IMR-90 (cell line): Measurements from ENCODE around the gene ZMYM2. TPM values are rescaled to one million over a fixed set of nuclear protein-coding genes. Genes with fewer than 3 reads are reported as not detected.

ENCODE experiments used
- ATAC-seq: fragments of 200-7000 bp; cut with Tn5 transposase; 2 replicates; pipeline ENCODE4 v1.9.1; 2020; ENCODE audit warnings: low read depth, mild to moderate bottlenecking, moderate library complexity
- BruUV-seq: library from RNA; stranded (reverse); fragments of 400-500 nt; replicated peaks from 2 replicates; lab custom pipeline; 2021; lab: Mats Ljungman, UMichigan
- CTCF ChIA-PET: fragments of 300-600 bp; formaldehyde crosslinking; extraction: SDS; loops from one replicate; lab custom pipeline; 2021; ENCODE audit warnings: antibody characterized with exemption; lab: Yijun Ruan, JAX
- POLR2A ChIA-PET: fragments of 300-600 bp; sonication (Branson Sonifier 250); formaldehyde crosslinking; loops from one replicate; lab custom pipeline; 2022; ENCODE audit warnings: antibody characterized with exemption; ENCODE audit not compliant: unreplicated experiment; lab: Charles Lee
- DNase-seq: peaks from one replicate; pipeline ENCODE4 v3.0.0; 2013
- H2AFZ ChIP-seq: replicated peaks from 2 replicates; pipeline ENCODE3; 2013; ENCODE audit warnings: low read length, mild to moderate bottlenecking; ENCODE audit not compliant: poor library complexity
- H2AK5ac ChIP-seq: 2 replicates; pipeline ENCODE4 v1.6.1; 2013; ENCODE audit warnings: low read depth, low read length, inconsistent platforms
- H2AK9ac ChIP-seq: replicated peaks from 2 replicates; pipeline ENCODE3; 2013; ENCODE audit warnings: mild to moderate bottlenecking, low read depth, low read length, moderate library complexity; ENCODE audit not compliant: poor library complexity
- H2BK120ac ChIP-seq: 2 replicates; pipeline ENCODE4 v1.6.1; 2013; ENCODE audit warnings: low read depth, low read length, inconsistent platforms
- H2BK15ac ChIP-seq: 3 replicates; pipeline ENCODE4 v1.6.1; 2013; ENCODE audit warnings: low read depth, low read length, inconsistent platforms
- H2BK20ac ChIP-seq: 2 replicates; pipeline ENCODE4 v1.6.1; 2013; ENCODE audit warnings: low read depth, mild to moderate bottlenecking, inconsistent platforms, low read length, moderate library complexity
- H2BK5ac ChIP-seq: 2 replicates; pipeline ENCODE4 v1.6.1; 2013; ENCODE audit warnings: mild to moderate bottlenecking, low read depth, low read length, inconsistent platforms; ENCODE audit not compliant: poor library complexity, severe bottlenecking
- H3K14ac ChIP-seq: replicated peaks from 2 replicates; pipeline ENCODE4 v1.6.1; 2013; ENCODE audit warnings: low read depth, low read length, inconsistent platforms
- H3K18ac ChIP-seq: 2 replicates; pipeline ENCODE4 v1.6.1; 2013; ENCODE audit warnings: low read depth, low read length, control low read depth
- H3K23ac ChIP-seq: 2 replicates; pipeline ENCODE4 v1.6.1; 2013; ENCODE audit warnings: low read depth, low read length, inconsistent platforms
- H3K27ac ChIP-seq: 2 replicates; pipeline ENCODE4 v1.5.1; 2013; ENCODE audit warnings: mild to moderate bottlenecking, control low read depth, low read length; ENCODE audit not compliant: insufficient read depth
- H3K27me3 ChIP-seq: 2 replicates; pipeline ENCODE4 v1.6.1; 2013; ENCODE audit warnings: low read length; ENCODE audit not compliant: control insufficient read depth, insufficient read depth
- H3K36me3 ChIP-seq: 2 replicates; pipeline ENCODE4 v1.6.1; 2013; ENCODE audit warnings: low read length, mixed read lengths; ENCODE audit not compliant: control insufficient read depth, insufficient read depth
- H3K4ac ChIP-seq: 2 replicates; pipeline ENCODE4 v1.6.1; 2013; ENCODE audit warnings: low read depth, low read length, inconsistent platforms
- H3K4me1 ChIP-seq: 2 replicates; pipeline ENCODE4 v1.6.1; 2013; ENCODE audit warnings: low read length, mixed read lengths; ENCODE audit not compliant: control insufficient read depth, insufficient read depth
- H3K4me2 ChIP-seq: 2 replicates; pipeline ENCODE4 v1.6.1; 2013; ENCODE audit warnings: low read depth, mild to moderate bottlenecking, control low read depth, low read length, moderate library complexity
- H3K4me3 ChIP-seq: 2 replicates; pipeline ENCODE4 v1.5.1; 2013; ENCODE audit warnings: low read depth, mild to moderate bottlenecking, control low read depth, low read length, moderate library complexity; ENCODE audit not compliant: insufficient read depth
- H3K56ac ChIP-seq: 2 replicates; pipeline ENCODE4 v1.6.1; 2013; ENCODE audit warnings: low read length, inconsistent platforms; ENCODE audit not compliant: insufficient read depth; ENCODE audit errors: extremely low read depth
- H3K79me1 ChIP-seq, 2 experiments: 2 replicates each; pipeline ENCODE4 v1.6.1; 2013; ENCODE audit warnings: low read length in 2 of 2, inconsistent platforms in 1 of 2, low read depth in 1 of 2
- H3K9ac ChIP-seq: 2 replicates; pipeline ENCODE4 v1.6.1; 2013; ENCODE audit warnings: low read depth, low read length, control low read depth
- H3K9me1 ChIP-seq: 2 replicates; pipeline ENCODE4 v1.6.1; 2013; ENCODE audit warnings: low read length, inconsistent platforms; ENCODE audit not compliant: insufficient read depth
- H3K9me3 ChIP-seq: 2 replicates; pipeline ENCODE4 v1.6.1; 2013; ENCODE audit warnings: low read length; ENCODE audit not compliant: control insufficient read depth, insufficient read depth
- H4K20me1 ChIP-seq: 2 replicates; pipeline ENCODE4 v1.6.1; 2013; ENCODE audit warnings: low read length, inconsistent platforms; ENCODE audit not compliant: insufficient read depth
- H4K5ac ChIP-seq: 2 replicates; pipeline ENCODE4 v1.6.1; 2013; ENCODE audit warnings: mild to moderate bottlenecking, low read depth, low read length, control low read depth
- H4K8ac ChIP-seq, 2 experiments: 2 replicates each; pipeline ENCODE4 v1.6.1; 2013; ENCODE audit warnings: low read depth in 2 of 2, low read length in 2 of 2, control low read depth in 1 of 2, inconsistent platforms in 1 of 2
- H4K91ac ChIP-seq: 2 replicates; pipeline ENCODE4 v1.6.1; 2013; ENCODE audit warnings: low read depth, low read length, inconsistent platforms; ENCODE audit not compliant: insufficient read depth
- BHLHE40 ChIP-seq: fragments of 150-350 bp; IDR thresholded peaks from 2 replicates; pipeline ENCODE4 v1.6.1; 2016; ENCODE audit warnings: mild to moderate bottlenecking, low read depth, low read length
- CEBPB ChIP-seq: IDR thresholded peaks from 2 replicates; pipeline ENCODE4 v1.6.1; 2012; ENCODE audit warnings: low read depth, low read length, improper control_type of control experiment
- CHD1 ChIP-seq: IDR thresholded peaks from 2 replicates; pipeline ENCODE4 v1.6.1; 2012; ENCODE audit warnings: low read depth, low read length, improper control_type of control experiment
- FOS ChIP-seq: fragments of 150-350 bp; IDR thresholded peaks from 2 replicates; pipeline ENCODE4 v1.6.1; 2016; ENCODE audit warnings: low read depth, low read length
- MAFK ChIP-seq: IDR thresholded peaks from 2 replicates; pipeline ENCODE4 v1.6.1; 2012; ENCODE audit warnings: low read depth, low read length, improper control_type of control experiment
- MAZ ChIP-seq: IDR thresholded peaks from 2 replicates; pipeline ENCODE4 v1.6.1; 2012; ENCODE audit warnings: low read depth, mild to moderate bottlenecking, low read length, improper control_type of control experiment, moderate library complexity, borderline replicate concordance
- MXI1 ChIP-seq: IDR thresholded peaks from 2 replicates; pipeline ENCODE4 v1.6.1; 2012; ENCODE audit warnings: low read depth, mild to moderate bottlenecking, low read length, moderate library complexity, borderline replicate concordance
- NFE2L2 ChIP-seq: fragments of 150-350 bp; IDR thresholded peaks from 2 replicates; pipeline ENCODE4 v1.6.1; 2016; ENCODE audit warnings: low read depth, mild to moderate bottlenecking, low read length
- POLR2A ChIP-seq: IDR thresholded peaks from 2 replicates; pipeline ENCODE4 v1.6.1; 2012; ENCODE audit warnings: mild to moderate bottlenecking, low read depth, low read length
- RAD21 ChIP-seq: IDR thresholded peaks from 2 replicates; pipeline ENCODE4 v1.6.1; 2012; ENCODE audit warnings: low read length, improper control_type of control experiment
- RCOR1 ChIP-seq: IDR thresholded peaks from 2 replicates; pipeline ENCODE4 v1.6.1; 2012; ENCODE audit warnings: mild to moderate bottlenecking, low read length, improper control_type of control experiment; ENCODE audit not compliant: insufficient replicate concordance
- RFX5 ChIP-seq: IDR thresholded peaks from 2 replicates; pipeline ENCODE4 v1.8.0; 2012; ENCODE audit warnings: low read depth, mild to moderate bottlenecking, low read length, moderate library complexity
- SMC3 ChIP-seq: fragments of 150-350 bp; IDR thresholded peaks from 2 replicates; pipeline ENCODE4 v1.6.1; 2016; ENCODE audit warnings: low read depth, mild to moderate bottlenecking, antibody characterized with exemption, low read length, moderate library complexity
- WGBS, 2 experiments: methylation state at CpG; one replicate each; pipeline versions ENCODE4 v1.1.5 to v1.1.7; 2013; ENCODE audit warnings: missing lambda C conversion rate in 2 of 2; ENCODE audit not compliant: insufficient read length in 1 of 2; ENCODE audit errors: extremely low coverage in 2 of 2; 5-methylcytosine and 5-hydroxymethylcytosine counted together
- dilution Hi-C: fragments of 300-500 bp; cut with HindIII; formaldehyde crosslinking; loops from one replicate; pipeline ENCODE4 v1.14.3; 2018; ENCODE audit warnings: low sequenced_read_pairs; ENCODE audit not compliant: unreplicated experiment
- in situ Hi-C: fragments of 300-500 bp; cut with MboI; formaldehyde crosslinking; loops from 3 replicates; pipeline ENCODE4 v1.14.3; 2019; ENCODE audit warnings: low sequenced_read_pairs, inconsistent platforms, mixed read lengths
- intact Hi-C: fragments of 100-400 bp; cut with micrococcal nuclease; formaldehyde crosslinking; loops from 2 replicates; pipeline ENCODE4 v1.10.0; 2022
- polyA plus RNA-seq, 3 experiments: library from polyadenylated mRNA; depleted of rRNA; stranded (reverse); fragments of >200 nt; gene quantifications; 2 replicates each; pipeline ENCODE4 v1.2.3, GENCODE V29; 2012; ENCODE audit warnings: low replicate concordance in 1 of 3
- total RNA-seq: library from RNA; depleted of rRNA; stranded (reverse); fragments of >200 nt; gene quantifications from 2 replicates; pipeline ENCODE4 v1.2.3, GENCODE V29; 2012
- TF ChIP-seq, protein P1 (sequence below): fragments of 150-350 bp; IDR thresholded peaks from 2 replicates; pipeline ENCODE4 v1.6.1; 2016; ENCODE audit warnings: low read depth, mild to moderate bottlenecking, low read length, moderate library complexity, borderline replicate concordance
- TF ChIP-seq, protein P2 (sequence below): conservative IDR thresholded peaks from 2 replicates; pipeline ENCODE4 v1.5.1; 2012; ENCODE audit warnings: mild to moderate bottlenecking, low read depth, low read length, improper control_type of control experiment
- TF ChIP-seq, protein P3 (sequence below): fragments of 150-350 bp; IDR thresholded peaks from 2 replicates; pipeline ENCODE4 v1.6.1; 2017; ENCODE audit warnings: mild to moderate bottlenecking, antibody characterized with exemption, low read length, low read depth

ZMYM2 gene
- total and polyA plus RNA-seq, 2 of the 4 experiments (the other 2 are of a cell fraction): 15.7 to 51.1 TPM

DNA sequence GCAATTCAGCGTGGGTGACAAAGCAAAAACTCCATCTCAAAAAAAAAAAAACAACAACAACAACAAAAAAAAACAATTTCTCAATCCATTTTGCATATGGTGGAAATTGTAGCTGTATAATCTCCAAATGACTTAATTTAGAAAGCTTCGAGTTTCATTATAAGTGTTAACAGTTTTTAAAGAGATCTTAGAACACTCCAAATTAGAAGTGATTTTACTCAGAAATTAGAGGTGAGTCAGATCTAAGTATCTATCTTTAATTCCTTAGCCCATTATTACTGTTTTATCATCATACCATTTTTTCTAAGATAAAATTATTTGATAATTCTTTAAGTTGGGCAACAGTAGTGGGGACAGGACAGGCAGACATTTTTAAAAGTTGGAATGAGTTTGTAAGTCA, 60.5 kb downstream of the ZMYM2 start:
- dilution Hi-C loops: no loop called here
- peaks cover 4% of the 10 kb centered on the region; the same call in 1 of the 2 replicates for H3K9me3 ChIP-seq
- in situ Hi-C loops: no loop called here
- no peaks in the 10 kb centered on the region for H3K9me1 ChIP-seq
- no peak overlapping the region for H4K5ac ChIP-seq
- H3K18ac ChIP-seq: no peak overlapping the region
- H2BK20ac ChIP-seq: no peak overlapping the region
- ATAC-seq (no peak), DNase-seq (no peak)
- no peaks in the 10 kb centered on the region for H3K4me1 ChIP-seq
- H2AK5ac ChIP-seq: no peak overlapping the region
- H3K4me2 ChIP-seq: no peak overlapping the region
- H4K20me1 ChIP-seq: peaks cover 13% of the 10 kb centered on the region; the same call in 1 of the 2 replicates
- ChIA-PET POLR2A (no interaction called here), CTCF (no interaction called here)
- H4K8ac ChIP-seq: no peak overlapping the region
- H3K79me1 ChIP-seq: peaks cover 11 to 24% of the 10 kb centered on the region in 2 experiments
- no peak overlapping the region for H3K27ac ChIP-seq
- no peak overlapping the region for H3K9ac ChIP-seq
- no TSS peak for BruUV-seq
- intact Hi-C loops: loop anchor here (10.0 kb wide), 1 partner anchor 46 kb away; no protein-coding TSS in a partner anchor
- H4K91ac ChIP-seq: no peak overlapping the region
- no peak overlapping the region for H3K56ac ChIP-seq
- no peak overlapping the region for H2BK5ac ChIP-seq
- no CpG with 5 or more reads among the region's 2 CpGs for WGBS, 2 experiments
- H2BK120ac ChIP-seq: no peak overlapping the region
- H3K36me3 ChIP-seq: peaks cover 19% of the 10 kb centered on the region
- H2AFZ ChIP-seq: no peak overlapping the region
- H3K23ac ChIP-seq: no peak overlapping the region
- H3K4ac ChIP-seq: no peak overlapping the region
- no peak overlapping the region for H2BK15ac ChIP-seq
- TF ChIP-seq RFX5: no peak
- TF ChIP-seq MAFK: no peak
- no peak for TF ChIP-seq MAZ
- TF ChIP-seq, protein P1, sequence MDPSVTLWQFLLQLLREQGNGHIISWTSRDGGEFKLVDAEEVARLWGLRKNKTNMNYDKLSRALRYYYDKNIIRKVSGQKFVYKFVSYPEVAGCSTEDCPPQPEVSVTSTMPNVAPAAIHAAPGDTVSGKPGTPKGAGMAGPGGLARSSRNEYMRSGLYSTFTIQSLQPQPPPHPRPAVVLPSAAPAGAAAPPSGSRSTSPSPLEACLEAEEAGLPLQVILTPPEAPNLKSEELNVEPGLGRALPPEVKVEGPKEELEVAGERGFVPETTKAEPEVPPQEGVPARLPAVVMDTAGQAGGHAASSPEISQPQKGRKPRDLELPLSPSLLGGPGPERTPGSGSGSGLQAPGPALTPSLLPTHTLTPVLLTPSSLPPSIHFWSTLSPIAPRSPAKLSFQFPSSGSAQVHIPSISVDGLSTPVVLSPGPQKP: no peak
- TF ChIP-seq CHD1: no peak
- no peak for TF ChIP-seq BHLHE40
- no peak for TF ChIP-seq RAD21
- TF ChIP-seq FOS: no peak
- TF ChIP-seq SMC3: no peak
- no peak for TF ChIP-seq POLR2A
- TF ChIP-seq, protein P2, sequence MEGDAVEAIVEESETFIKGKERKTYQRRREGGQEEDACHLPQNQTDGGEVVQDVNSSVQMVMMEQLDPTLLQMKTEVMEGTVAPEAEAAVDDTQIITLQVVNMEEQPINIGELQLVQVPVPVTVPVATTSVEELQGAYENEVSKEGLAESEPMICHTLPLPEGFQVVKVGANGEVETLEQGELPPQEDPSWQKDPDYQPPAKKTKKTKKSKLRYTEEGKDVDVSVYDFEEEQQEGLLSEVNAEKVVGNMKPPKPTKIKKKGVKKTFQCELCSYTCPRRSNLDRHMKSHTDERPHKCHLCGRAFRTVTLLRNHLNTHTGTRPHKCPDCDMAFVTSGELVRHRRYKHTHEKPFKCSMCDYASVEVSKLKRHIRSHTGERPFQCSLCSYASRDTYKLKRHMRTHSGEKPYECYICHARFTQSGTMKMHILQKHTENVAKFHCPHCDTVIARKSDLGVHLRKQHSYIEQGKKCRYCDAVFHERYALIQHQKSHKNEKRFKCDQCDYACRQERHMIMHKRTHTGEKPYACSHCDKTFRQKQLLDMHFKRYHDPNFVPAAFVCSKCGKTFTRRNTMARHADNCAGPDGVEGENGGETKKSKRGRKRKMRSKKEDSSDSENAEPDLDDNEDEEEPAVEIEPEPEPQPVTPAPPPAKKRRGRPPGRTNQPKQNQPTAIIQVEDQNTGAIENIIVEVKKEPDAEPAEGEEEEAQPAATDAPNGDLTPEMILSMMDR: no peak
- TF ChIP-seq NFE2L2: no peak
- TF ChIP-seq, protein P3, sequence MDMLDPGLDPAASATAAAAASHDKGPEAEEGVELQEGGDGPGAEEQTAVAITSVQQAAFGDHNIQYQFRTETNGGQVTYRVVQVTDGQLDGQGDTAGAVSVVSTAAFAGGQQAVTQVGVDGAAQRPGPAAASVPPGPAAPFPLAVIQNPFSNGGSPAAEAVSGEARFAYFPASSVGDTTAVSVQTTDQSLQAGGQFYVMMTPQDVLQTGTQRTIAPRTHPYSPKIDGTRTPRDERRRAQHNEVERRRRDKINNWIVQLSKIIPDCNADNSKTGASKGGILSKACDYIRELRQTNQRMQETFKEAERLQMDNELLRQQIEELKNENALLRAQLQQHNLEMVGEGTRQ: no peak
- no peak for TF ChIP-seq RCOR1
- TF ChIP-seq CEBPB: no peak
- no peak for TF ChIP-seq MXI1
- no peak overlapping the region for H3K14ac ChIP-seq
- H3K4me3 ChIP-seq: no peak overlapping the region
- no peak overlapping the region for H2AK9ac ChIP-seq
- no peaks in the 10 kb centered on the region for H3K27me3 ChIP-seq
